ENCODE measurements around the gene CRACR2B. TPM values are rescaled to one million over a fixed set of nuclear protein-coding genes. Genes with fewer than 3 reads are reported as not detected.

Gene CRACR2B
- total RNA-seq, 3 donors from 2014 or later = 14.7 to 152 (median 86.2) TPM

DNA sequence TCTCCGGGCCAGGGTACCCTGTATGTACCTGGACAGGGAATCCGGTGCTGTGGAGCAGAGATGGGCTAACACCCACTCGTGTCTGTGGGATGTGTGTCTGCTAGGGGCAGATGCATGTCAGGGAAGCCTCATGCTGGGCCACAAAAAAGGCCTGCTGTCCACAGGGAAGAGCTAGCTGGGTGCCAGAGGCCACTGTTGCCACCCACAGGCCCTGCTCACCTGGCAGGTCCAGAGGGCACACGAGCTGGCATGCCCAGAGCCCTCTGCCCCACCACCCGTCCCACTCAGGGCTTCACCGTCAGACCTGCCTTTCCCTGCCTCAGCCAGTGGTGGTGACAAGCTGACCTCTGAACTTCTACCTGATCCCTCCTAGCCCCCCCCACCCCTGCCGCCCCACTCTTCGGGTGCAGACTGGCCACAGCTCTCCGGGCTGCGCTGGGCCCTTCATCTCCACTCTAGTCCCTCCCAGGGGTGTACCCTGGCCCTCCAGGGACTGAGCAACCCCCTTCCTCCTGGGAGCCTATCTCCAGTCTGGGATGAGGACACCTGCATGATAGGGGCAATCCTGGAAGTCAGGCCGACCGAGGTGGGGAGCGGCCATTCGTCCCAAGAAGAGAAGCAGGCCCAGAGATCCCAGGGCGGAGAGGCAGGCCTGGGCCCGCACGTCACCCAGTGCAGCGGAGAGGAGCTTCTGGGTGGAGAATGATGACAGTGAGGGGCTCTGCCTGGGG, 31.0 kb upstream of the CRACR2B start:
- intact Hi-C loops (cut with DNase I; ENCODE audit: low total_unique reads) = no loop called here
- H3K4me1 ChIP-seq = peaks cover 10 to 14% of the 10 kb centered on the region in 2 donors
- TF ChIP-seq, protein P1, sequence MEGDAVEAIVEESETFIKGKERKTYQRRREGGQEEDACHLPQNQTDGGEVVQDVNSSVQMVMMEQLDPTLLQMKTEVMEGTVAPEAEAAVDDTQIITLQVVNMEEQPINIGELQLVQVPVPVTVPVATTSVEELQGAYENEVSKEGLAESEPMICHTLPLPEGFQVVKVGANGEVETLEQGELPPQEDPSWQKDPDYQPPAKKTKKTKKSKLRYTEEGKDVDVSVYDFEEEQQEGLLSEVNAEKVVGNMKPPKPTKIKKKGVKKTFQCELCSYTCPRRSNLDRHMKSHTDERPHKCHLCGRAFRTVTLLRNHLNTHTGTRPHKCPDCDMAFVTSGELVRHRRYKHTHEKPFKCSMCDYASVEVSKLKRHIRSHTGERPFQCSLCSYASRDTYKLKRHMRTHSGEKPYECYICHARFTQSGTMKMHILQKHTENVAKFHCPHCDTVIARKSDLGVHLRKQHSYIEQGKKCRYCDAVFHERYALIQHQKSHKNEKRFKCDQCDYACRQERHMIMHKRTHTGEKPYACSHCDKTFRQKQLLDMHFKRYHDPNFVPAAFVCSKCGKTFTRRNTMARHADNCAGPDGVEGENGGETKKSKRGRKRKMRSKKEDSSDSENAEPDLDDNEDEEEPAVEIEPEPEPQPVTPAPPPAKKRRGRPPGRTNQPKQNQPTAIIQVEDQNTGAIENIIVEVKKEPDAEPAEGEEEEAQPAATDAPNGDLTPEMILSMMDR (IDR thresholded peaks at IDR 0.05) = no peak
- TF ChIP-seq POLR2A (IDR thresholded peaks at IDR 0.05) (no peak), POLR2AphosphoS5 (IDR thresholded peaks at IDR 0.05) (no peak)
- DNase-seq (ENCODE audit: low spot score in 2 of 2) = no peak
- H3K27me3 ChIP-seq = no peaks in the 10 kb centered on the region
- H3K27ac ChIP-seq = peak overlapping the region; percentile 86 to 87
- H3K36me3 ChIP-seq = no peaks in the 10 kb centered on the region
- peak overlapping the region; percentile 62 to 82 (median 79) for H3K4me3 ChIP-seq
- no peaks in the 10 kb centered on the region for H3K9me3 ChIP-seq

DNA sequence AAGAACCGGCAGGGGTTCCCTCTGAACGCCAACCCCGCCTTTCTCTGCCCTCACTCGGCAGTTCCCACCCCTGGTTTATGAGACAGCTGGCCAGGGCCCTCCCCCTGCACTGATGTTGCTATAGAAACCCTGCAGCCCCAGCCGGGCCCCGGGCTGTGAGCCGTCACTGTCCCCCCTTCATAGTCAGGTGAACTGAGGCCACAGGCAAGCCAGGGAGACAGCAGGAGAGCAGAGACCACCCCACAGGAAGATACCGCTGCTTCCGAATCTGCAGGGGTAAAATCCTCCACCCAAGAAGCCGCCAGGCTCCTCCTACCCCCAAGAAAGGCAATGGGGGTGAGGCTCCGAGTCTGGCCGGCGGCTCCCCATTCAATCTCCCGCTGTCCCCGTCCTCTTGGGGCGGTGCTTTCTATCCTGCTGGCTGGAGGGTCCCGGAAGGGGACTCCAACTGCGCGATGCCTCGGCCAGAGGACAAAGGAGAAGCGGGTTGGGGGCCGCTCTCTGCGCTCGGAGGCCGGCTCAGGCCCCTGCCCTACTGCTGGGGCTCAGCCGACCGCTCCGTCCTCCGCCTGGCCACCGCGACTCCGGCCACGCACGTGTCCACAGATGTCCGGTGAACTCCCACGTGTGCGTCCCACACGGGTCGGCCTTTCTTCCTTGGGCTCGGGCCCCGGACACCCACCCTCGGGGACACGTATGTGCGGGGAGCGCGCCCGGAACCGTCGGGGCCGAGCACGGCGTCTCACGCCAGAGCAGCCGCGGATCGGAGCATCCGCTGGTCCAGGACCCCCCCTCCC, 30.2 kb upstream of the CRACR2B start:
- intact Hi-C loops (cut with DNase I; ENCODE audit: low total_unique reads) = no loop called here
- Histone ChIP-seq H3K36me3 (no peaks in the 10 kb centered on the region), H3K27ac (peak overlapping the region; percentile 86 to 87), H3K4me3 (peak overlapping the region; percentile 62 to 82 (median 79)), H3K27me3 (no peaks in the 10 kb centered on the region), H3K9me3 (no peaks in the 10 kb centered on the region), H3K4me1 (peaks cover 10 to 14% of the 10 kb centered on the region in 2 donors)
- TF ChIP-seq POLR2AphosphoS5 (IDR thresholded peaks at IDR 0.05) = peak in 1 of 3 donors; percentile 60
- TF ChIP-seq, protein P1 (IDR thresholded peaks at IDR 0.05) = no peak
- DNase-seq (ENCODE audit: low spot score in 2 of 2) = no peak

DNA sequence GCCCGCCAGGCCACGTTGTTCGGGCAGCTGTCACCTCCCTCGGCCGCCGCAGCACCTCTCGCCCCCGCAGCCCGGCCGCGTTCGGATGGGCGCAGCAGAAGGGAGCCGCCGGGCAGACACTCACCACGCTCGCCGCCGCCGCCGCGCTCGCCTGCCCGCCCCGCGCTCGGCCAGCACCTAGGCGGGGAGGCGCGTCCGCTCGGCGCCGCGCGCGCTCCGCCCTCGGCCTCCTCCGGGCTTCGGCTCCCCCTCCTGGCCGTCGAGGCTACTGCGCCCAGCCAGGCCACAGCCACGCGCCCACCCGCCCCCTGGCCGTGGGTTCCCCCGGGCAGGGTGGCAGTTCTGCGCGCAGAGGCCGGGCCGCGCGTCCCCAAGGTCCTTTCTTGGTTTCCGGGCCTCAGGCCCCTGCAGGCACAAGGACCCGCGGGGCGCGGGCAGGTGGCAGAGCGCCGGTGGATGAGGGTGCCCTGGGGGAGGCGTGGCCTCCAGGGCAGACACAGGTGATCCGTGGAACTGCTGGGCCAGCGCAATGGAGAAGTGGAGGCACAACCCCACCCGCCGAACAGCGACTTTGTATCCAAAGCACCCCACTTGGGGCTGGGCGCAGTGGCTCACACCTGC, 29.5 kb upstream of the CRACR2B start, which contains the start of gene SLC25A22:
Gene SLC25A22, minus strand, starts transcription at position 189 of the 621 bp plus-strand sequence. CDS start 3,275 bp downstream, outside the sequence.
- TF ChIP-seq, protein P1 (IDR thresholded peaks at IDR 0.05) = peak; percentile 56 to 91 (median 78)
- peak in 1 of 3 donors; percentile 11 for TF ChIP-seq POLR2AphosphoS5 (IDR thresholded peaks at IDR 0.05)
- TF ChIP-seq POLR2A (IDR thresholded peaks at IDR 0.05) = no peak
- no peaks in the 10 kb centered on the region for H3K36me3 ChIP-seq
- H3K9me3 ChIP-seq = no peaks in the 10 kb centered on the region
- intact Hi-C loops (cut with DNase I; ENCODE audit: low total_unique reads) = no loop called here
- peak in 1 of 2 donors; percentile 77 for DNase-seq (ENCODE audit: low spot score in 2 of 2)
- peak within 1 kb of the TSS; percentile 86 to 87 for H3K27ac ChIP-seq
- H3K27me3 ChIP-seq = no peaks in the 10 kb centered on the region
- peak within 1 kb of the TSS; percentile 62 to 82 (median 79) for H3K4me3 ChIP-seq
- H3K4me1 ChIP-seq = peaks cover 10 to 14% of the 10 kb centered on the region in 2 donors

DNA sequence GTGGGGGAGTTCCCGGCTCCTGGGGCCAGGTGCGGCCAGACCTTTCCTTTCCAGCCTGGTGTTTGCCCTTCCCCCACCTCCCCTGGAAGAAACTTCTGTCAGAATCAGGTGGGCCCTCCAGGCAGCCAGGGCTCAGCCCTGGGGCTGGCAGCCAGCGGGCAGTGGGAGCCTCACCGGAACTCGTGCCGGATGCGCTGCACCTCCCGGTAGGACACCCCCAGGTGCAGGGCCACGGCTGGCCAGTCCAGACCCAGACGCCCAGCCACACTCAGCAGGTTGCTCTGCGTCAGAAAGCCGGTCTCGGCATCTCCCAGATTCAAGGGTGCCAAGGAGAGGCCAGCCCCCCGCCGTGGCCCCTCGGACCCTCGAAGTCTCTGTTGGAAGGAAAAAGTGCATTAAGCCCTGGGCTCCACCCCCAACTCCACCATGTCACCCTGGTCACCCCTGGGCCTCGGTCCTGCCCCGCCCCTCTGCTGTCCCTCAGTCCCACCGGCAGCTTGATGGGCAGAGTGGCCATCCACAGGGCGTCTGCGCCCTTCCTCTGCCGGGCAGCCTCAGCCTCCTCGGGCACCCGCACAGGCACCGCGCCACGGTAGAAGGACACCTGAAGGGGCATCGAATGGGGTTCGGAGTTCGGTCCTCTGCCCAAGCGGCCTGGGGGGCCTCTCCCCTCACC, 27.9 kb upstream of the CRACR2B start:
- Histone ChIP-seq H3K36me3 (no peaks in the 10 kb centered on the region), H3K27ac (no peak overlapping the region), H3K4me3 (no peak overlapping the region), H3K4me1 (peaks cover 10 to 23% of the 10 kb centered on the region in 2 donors), H3K27me3 (no peaks in the 10 kb centered on the region), H3K9me3 (no peaks in the 10 kb centered on the region)
- intact Hi-C loops (cut with DNase I; ENCODE audit: low total_unique reads) = no loop called here
- DNase-seq (ENCODE audit: low spot score in 2 of 2) = no peak
- TF ChIP-seq, protein P1 (IDR thresholded peaks at IDR 0.05) = no peak
- TF ChIP-seq POLR2AphosphoS5 (IDR thresholded peaks at IDR 0.05) (no peak), POLR2A (IDR thresholded peaks at IDR 0.05) (no peak)
